Hematopoietic multipotent progenitor cell (in vitro differentiated cells): Measurements from ENCODE around the gene HNRNPA3. TPM values are rescaled to one million over a fixed set of nuclear protein-coding genes. Genes with fewer than 3 reads are reported as not detected.
"Not testable (repeated sequence)": the region's sequence is repeated elsewhere in the genome, so short reads cannot be mapped to it uniquely, and the experiment has no call there.

Source experiments
- DNase-seq, 3 donors: peaks; one replicate each; pipeline ENCODE4 v3.0.0-alpha.2; 2011 to 2015; ENCODE audit warnings: low read depth in 2 of 3, low spot score in 2 of 3
- total RNA-seq: library from RNA; depleted of rRNA; stranded (reverse); fragments of >200 nt; gene quantifications from one replicate; pipeline ENCODE4 v1.2.3, GENCODE V29; 2012

The HNRNPA3 gene
- total RNA-seq, 1 donor, result 23.7 TPM

- no peak for DNase-seq
These were observed 24.8 kb upstream of the HNRNPA3 start for GRCh38 chr2:177187631-177188312.

GRCh38 chr2:177188482-177189469, 23.8 kb upstream of the HNRNPA3 start:
- no peak for DNase-seq

- no peak for DNase-seq
These were observed 21.7 kb upstream of the HNRNPA3 start for GRCh38 chr2:177190941-177191340.

GRCh38 chr2:177192788-177193187, 19.8 kb upstream of the HNRNPA3 start:
- no peak for DNase-seq

- no peak for DNase-seq
These were observed 19.4 kb upstream of the HNRNPA3 start for GRCh38 chr2:177193240-177193639.

- peak in 1 of 3 donors; percentile 3 for DNase-seq
These were observed 17.4 kb upstream of the HNRNPA3 start for GRCh38 chr2:177195194-177195593.

- DNase-seq, result not testable (repeated sequence)
These were observed 12.2 kb upstream of the HNRNPA3 start for GRCh38 chr2:177200419-177200818.

- DNase-seq, result no peak
These were observed 10.7 kb upstream of the HNRNPA3 start for GRCh38 chr2:177201919-177202346.

GRCh38 chr2:177204417-177204816, 8.2 kb upstream of the HNRNPA3 start:
- DNase-seq, result no peak

GRCh38 chr2:177207101-177207500, 5.5 kb upstream of the HNRNPA3 start:
- DNase-seq, result no peak

- DNase-seq, result no peak
These were observed 1.4 kb upstream of the HNRNPA3 start for GRCh38 chr2:177211169-177211568.

GRCh38 chr2:177211576-177212105, 953 bp upstream of the HNRNPA3 start:
- DNase-seq, result peak in 1 of 3 donors; percentile 21

- peak; percentile 84 to 93 (median 90) for DNase-seq
These were observed 580 bp downstream of the HNRNPA3 start for GRCh38 chr2:177212891-177213856.

GRCh38 chr2:177217247-177217843, 4.8 kb downstream of the HNRNPA3 start:
- no peak for DNase-seq

- not testable (repeated sequence) for DNase-seq
These were observed 7.2 kb downstream of the HNRNPA3 start for GRCh38 chr2:177219787-177220186.

- no peak for DNase-seq
These were observed 8.9 kb downstream of the HNRNPA3 start for GRCh38 chr2:177221534-177221933.

- DNase-seq, result no peak
These were observed 9.4 kb downstream of the HNRNPA3 start for GRCh38 chr2:177221970-177222369.

- not testable (repeated sequence) for DNase-seq
These were observed 10.8 kb downstream of the HNRNPA3 start for GRCh38 chr2:177223436-177223835.

- DNase-seq, result no peak
These were observed 13.4 kb downstream of the HNRNPA3 start for GRCh38 chr2:177225965-177226360.
